ENCODE results near the gene BCAP31. TPM values are rescaled to one million over a fixed set of nuclear protein-coding genes. Genes with fewer than 3 reads are reported as not detected.

The BCAP31 gene
- total and polyA plus RNA-seq, 2 of the 13 experiments (the other 11 are each of a cell fraction or from before 2014, with no cell fraction given): 139 to 178 TPM

DNA sequence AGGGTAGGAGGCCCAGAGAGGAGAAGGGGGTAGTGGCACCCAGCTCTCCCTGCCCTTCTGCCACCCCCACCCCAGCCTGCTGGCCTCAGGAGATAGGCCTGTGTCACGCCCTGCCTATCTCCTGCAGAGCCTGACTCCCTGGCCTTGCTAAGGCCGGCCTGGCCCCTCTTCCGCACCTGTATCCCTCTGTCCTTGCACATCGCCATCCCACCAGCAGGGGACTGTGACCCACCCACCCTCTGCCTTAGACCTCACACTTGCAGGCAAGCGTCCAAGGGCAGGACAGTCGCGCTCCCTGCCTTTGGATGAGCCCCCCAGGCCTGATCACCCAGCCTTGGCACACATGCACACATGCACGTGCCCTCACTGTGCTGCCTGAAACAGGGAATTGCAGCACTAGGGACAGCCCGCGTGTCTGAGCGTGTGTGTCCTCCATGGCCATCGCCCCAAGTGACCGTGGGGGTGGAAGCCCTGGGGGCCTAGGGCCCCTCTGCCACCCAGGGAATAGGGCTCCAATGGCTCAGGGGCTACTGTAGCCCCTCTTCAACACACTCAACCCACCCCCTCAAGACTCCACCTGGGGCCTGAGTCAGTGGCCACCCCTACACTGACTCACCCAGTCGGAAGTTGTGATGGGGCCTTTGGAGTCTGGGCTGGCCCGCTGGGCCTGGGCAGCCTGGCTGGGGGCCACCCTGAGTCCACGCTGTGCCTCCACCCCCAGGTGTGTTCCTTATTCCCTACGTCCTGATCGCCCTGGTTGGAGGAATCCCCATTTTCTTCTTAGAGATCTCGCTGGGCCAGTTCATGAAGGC, 34.3 kb downstream of the BCAP31 start (continued):
- TF ChIP-seq, protein P1, sequence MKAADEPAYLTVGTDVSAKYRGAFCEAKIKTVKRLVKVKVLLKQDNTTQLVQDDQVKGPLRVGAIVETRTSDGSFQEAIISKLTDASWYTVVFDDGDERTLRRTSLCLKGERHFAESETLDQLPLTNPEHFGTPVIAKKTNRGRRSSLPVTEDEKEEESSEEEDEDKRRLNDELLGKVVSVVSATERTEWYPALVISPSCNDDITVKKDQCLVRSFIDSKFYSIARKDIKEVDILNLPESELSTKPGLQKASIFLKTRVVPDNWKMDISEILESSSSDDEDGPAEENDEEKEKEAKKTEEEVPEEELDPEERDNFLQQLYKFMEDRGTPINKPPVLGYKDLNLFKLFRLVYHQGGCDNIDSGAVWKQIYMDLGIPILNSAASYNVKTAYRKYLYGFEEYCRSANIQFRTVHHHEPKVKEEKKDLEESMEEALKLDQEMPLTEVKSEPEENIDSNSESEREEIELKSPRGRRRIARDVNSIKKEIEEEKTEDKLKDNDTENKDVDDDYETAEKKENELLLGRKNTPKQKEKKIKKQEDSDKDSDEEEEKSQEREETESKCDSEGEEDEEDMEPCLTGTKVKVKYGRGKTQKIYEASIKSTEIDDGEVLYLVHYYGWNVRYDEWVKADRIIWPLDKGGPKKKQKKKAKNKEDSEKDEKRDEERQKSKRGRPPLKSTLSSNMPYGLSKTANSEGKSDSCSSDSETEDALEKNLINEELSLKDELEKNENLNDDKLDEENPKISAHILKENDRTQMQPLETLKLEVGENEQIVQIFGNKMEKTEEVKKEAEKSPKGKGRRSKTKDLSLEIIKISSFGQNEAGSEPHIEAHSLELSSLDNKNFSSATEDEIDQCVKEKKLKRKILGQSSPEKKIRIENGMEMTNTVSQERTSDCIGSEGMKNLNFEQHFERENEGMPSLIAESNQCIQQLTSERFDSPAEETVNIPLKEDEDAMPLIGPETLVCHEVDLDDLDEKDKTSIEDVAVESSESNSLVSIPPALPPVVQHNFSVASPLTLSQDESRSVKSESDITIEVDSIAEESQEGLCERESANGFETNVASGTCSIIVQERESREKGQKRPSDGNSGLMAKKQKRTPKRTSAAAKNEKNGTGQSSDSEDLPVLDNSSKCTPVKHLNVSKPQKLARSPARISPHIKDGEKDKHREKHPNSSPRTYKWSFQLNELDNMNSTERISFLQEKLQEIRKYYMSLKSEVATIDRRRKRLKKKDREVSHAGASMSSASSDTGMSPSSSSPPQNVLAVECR (CRISPR knock-in tag; IDR thresholded peaks at IDR 0.05; ENCODE audit: borderline replicate concordance): peak; percentile 32; the same call in 1 of the 2 replicates
- peak; percentile 96 for TF ChIP-seq AGO1 (IDR thresholded peaks at IDR 0.05; ENCODE audit: low read depth, low read length, poor library complexity, severe bottlenecking)
- TF ChIP-seq, protein P2, sequence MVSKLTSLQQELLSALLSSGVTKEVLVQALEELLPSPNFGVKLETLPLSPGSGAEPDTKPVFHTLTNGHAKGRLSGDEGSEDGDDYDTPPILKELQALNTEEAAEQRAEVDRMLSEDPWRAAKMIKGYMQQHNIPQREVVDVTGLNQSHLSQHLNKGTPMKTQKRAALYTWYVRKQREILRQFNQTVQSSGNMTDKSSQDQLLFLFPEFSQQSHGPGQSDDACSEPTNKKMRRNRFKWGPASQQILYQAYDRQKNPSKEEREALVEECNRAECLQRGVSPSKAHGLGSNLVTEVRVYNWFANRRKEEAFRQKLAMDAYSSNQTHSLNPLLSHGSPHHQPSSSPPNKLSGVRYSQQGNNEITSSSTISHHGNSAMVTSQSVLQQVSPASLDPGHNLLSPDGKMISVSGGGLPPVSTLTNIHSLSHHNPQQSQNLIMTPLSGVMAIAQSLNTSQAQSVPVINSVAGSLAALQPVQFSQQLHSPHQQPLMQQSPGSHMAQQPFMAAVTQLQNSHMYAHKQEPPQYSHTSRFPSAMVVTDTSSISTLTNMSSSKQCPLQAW (CRISPR knock-in tag; IDR thresholded peaks at IDR 0.05): 0 out of 2 replicates have a peak, but pooled peaks have one; percentile 12
- TF ChIP-seq, protein P3, sequence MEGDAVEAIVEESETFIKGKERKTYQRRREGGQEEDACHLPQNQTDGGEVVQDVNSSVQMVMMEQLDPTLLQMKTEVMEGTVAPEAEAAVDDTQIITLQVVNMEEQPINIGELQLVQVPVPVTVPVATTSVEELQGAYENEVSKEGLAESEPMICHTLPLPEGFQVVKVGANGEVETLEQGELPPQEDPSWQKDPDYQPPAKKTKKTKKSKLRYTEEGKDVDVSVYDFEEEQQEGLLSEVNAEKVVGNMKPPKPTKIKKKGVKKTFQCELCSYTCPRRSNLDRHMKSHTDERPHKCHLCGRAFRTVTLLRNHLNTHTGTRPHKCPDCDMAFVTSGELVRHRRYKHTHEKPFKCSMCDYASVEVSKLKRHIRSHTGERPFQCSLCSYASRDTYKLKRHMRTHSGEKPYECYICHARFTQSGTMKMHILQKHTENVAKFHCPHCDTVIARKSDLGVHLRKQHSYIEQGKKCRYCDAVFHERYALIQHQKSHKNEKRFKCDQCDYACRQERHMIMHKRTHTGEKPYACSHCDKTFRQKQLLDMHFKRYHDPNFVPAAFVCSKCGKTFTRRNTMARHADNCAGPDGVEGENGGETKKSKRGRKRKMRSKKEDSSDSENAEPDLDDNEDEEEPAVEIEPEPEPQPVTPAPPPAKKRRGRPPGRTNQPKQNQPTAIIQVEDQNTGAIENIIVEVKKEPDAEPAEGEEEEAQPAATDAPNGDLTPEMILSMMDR (CRISPR knock-in tag; IDR thresholded peaks at IDR 0.05): peak; percentile 48
- TF ChIP-seq, protein P4, sequence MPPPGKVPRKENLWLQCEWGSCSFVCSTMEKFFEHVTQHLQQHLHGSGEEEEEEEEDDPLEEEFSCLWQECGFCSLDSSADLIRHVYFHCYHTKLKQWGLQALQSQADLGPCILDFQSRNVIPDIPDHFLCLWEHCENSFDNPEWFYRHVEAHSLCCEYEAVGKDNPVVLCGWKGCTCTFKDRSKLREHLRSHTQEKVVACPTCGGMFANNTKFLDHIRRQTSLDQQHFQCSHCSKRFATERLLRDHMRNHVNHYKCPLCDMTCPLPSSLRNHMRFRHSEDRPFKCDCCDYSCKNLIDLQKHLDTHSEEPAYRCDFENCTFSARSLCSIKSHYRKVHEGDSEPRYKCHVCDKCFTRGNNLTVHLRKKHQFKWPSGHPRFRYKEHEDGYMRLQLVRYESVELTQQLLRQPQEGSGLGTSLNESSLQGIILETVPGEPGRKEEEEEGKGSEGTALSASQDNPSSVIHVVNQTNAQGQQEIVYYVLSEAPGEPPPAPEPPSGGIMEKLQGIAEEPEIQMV (CRISPR knock-in tag; IDR thresholded peaks at IDR 0.05; ENCODE audit: low read depth): no peak
- TF ChIP-seq, protein P5, sequence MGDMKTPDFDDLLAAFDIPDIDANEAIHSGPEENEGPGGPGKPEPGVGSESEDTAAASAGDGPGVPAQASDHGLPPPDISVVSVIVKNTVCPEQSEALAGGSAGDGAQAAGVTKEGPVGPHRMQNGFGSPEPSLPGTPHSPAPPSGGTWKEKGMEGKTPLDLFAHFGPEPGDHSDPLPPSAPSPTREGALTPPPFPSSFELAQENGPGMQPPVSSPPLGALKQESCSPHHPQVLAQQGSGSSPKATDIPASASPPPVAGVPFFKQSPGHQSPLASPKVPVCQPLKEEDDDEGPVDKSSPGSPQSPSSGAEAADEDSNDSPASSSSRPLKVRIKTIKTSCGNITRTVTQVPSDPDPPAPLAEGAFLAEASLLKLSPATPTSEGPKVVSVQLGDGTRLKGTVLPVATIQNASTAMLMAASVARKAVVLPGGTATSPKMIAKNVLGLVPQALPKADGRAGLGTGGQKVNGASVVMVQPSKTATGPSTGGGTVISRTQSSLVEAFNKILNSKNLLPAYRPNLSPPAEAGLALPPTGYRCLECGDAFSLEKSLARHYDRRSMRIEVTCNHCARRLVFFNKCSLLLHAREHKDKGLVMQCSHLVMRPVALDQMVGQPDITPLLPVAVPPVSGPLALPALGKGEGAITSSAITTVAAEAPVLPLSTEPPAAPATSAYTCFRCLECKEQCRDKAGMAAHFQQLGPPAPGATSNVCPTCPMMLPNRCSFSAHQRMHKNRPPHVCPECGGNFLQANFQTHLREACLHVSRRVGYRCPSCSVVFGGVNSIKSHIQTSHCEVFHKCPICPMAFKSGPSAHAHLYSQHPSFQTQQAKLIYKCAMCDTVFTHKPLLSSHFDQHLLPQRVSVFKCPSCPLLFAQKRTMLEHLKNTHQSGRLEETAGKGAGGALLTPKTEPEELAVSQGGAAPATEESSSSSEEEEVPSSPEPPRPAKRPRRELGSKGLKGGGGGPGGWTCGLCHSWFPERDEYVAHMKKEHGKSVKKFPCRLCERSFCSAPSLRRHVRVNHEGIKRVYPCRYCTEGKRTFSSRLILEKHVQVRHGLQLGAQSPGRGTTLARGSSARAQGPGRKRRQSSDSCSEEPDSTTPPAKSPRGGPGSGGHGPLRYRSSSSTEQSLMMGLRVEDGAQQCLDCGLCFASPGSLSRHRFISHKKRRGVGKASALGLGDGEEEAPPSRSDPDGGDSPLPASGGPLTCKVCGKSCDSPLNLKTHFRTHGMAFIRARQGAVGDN (CRISPR knock-in tag; IDR thresholded peaks at IDR 0.05): peak; percentile 26; the same call in 1 of the 2 replicates
- peak; percentile 17; the same call in 1 of the 2 replicates for TF ChIP-seq POLR2AphosphoS5 (IDR thresholded peaks at IDR 0.05; ENCODE audit: low read depth, low read length)
- TF ChIP-seq ZNF501 (CRISPR knock-in tag; IDR thresholded peaks at IDR 0.05): 0 out of 2 replicates have a peak, but pooled peaks have one; percentile 31
- TF ChIP-seq ZKSCAN1 (IDR thresholded peaks at IDR 0.05; ENCODE audit: low read length): no peak
- TF ChIP-seq, protein P6, sequence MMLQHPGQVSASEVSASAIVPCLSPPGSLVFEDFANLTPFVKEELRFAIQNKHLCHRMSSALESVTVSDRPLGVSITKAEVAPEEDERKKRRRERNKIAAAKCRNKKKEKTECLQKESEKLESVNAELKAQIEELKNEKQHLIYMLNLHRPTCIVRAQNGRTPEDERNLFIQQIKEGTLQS (CRISPR knock-in tag; IDR thresholded peaks at IDR 0.05): no peak
- TF ChIP-seq ELF1 (CRISPR knock-in tag; IDR thresholded peaks at IDR 0.05): no peak
- TF ChIP-seq JUND (CRISPR knock-in tag; IDR thresholded peaks at IDR 0.05): no peak
- no peak for TF ChIP-seq TOPORS (CRISPR knock-in tag; IDR thresholded peaks at IDR 0.05)

Data from HepG2 (cell line).